ENCODE data around the gene PARD3.

PARD3 gene

GRCh38 chr10:34177445-34177844 is 637.7 kb downstream of the PARD3 start:
- Histone ChIP-seq H3K79me2 (ENCODE audit: insufficient read depth, low read length) (no peaks in the 10 kb centered on the region), H2AFZ (ENCODE audit: low read length) (no peak overlapping the region), H3K27me3 (ENCODE audit: insufficient read depth, low read length, poor library complexity, severe bottlenecking) (no peaks in the 10 kb centered on the region), H3K4me3 (ENCODE audit: low read length, poor library complexity, severe bottlenecking) (no peak overlapping the region), H3K9me3 (ENCODE audit: insufficient read depth, low read depth, low read length) (no peaks in the 10 kb centered on the region), H3K4me1 (ENCODE audit: insufficient read depth, low read length, poor library complexity, severe bottlenecking) (peaks cover 33% of the 10 kb centered on the region), H3K36me3 (ENCODE audit: insufficient read depth, low read length) (no peaks in the 10 kb centered on the region), H3K9me2 (replicated peaks; ENCODE audit: low read depth, low read length) (no peaks in the 10 kb centered on the region), H3K4me2 (ENCODE audit: low read depth, low read length, poor library complexity, severe bottlenecking) (no peak overlapping the region), H3F3A (ENCODE audit: low read depth) (no peaks in the 10 kb centered on the region), H3K9ac (ENCODE audit: low read depth, low read length, poor library complexity, severe bottlenecking) (no peak overlapping the region), H4K20me1 (ENCODE audit: insufficient read depth, low read length, poor library complexity, severe bottlenecking) (no peaks in the 10 kb centered on the region)
- TF ChIP-seq CTCF (conservative IDR thresholded peaks at IDR 0.05; ENCODE audit: low read length) = no peak
- no peak for TF ChIP-seq EZH2phosphoT487 (IDR thresholded peaks at IDR 0.05; ENCODE audit: borderline replicate concordance)

DNA sequence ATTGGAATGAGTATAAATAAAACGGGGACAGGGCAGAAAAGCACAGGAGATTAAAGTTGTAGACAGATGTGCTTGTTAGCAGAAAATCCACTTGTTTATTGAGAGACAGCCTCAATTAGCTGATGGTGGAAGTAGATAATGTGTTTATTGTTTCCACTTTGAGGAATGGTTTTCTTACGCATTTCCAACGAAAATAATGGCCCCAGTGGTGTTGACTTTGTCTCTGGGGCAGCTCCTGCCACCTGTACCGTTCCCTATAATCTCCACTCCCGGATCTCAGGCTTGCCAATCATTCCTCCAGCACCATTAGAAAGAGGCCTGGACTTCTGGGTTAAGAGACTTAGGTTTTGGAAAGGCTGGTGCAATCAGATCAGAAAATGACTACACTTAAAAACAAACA is 638.7 kb downstream of the PARD3 start:
- H3K9me3 ChIP-seq (ENCODE audit: insufficient read depth, low read depth, low read length) = no peaks in the 10 kb centered on the region
- no peaks in the 10 kb centered on the region for H3K36me3 ChIP-seq (ENCODE audit: insufficient read depth, low read length)
- no peaks in the 10 kb centered on the region for H3F3A ChIP-seq (ENCODE audit: low read depth)
- H3K9ac ChIP-seq (ENCODE audit: low read depth, low read length, poor library complexity, severe bottlenecking) = no peak overlapping the region
- H2AFZ ChIP-seq (ENCODE audit: low read length) = no peak overlapping the region
- no peak overlapping the region for H3K4me3 ChIP-seq (ENCODE audit: low read length, poor library complexity, severe bottlenecking)
- no peaks in the 10 kb centered on the region for H3K27me3 ChIP-seq (ENCODE audit: insufficient read depth, low read length, poor library complexity, severe bottlenecking)
- TF ChIP-seq EZH2phosphoT487 (IDR thresholded peaks at IDR 0.05; ENCODE audit: borderline replicate concordance) = no peak
- TF ChIP-seq CTCF (conservative IDR thresholded peaks at IDR 0.05; ENCODE audit: low read length) = no peak
- no peaks in the 10 kb centered on the region for H3K79me2 ChIP-seq (ENCODE audit: insufficient read depth, low read length)
- H3K4me2 ChIP-seq (ENCODE audit: low read depth, low read length, poor library complexity, severe bottlenecking) = no peak overlapping the region
- H3K9me2 ChIP-seq (replicated peaks; ENCODE audit: low read depth, low read length) = no peaks in the 10 kb centered on the region
- H4K20me1 ChIP-seq (ENCODE audit: insufficient read depth, low read length, poor library complexity, severe bottlenecking) = no peaks in the 10 kb centered on the region
- H3K4me1 ChIP-seq (ENCODE audit: insufficient read depth, low read length, poor library complexity, severe bottlenecking) = peaks cover 25% of the 10 kb centered on the region

- no peak for TF ChIP-seq CTCF (conservative IDR thresholded peaks at IDR 0.05; ENCODE audit: low read length)
- TF ChIP-seq EZH2phosphoT487 (IDR thresholded peaks at IDR 0.05; ENCODE audit: borderline replicate concordance) = no peak
- H3K27me3 ChIP-seq (ENCODE audit: insufficient read depth, low read length, poor library complexity, severe bottlenecking) = no peaks in the 10 kb centered on the region
- no peaks in the 10 kb centered on the region for H4K20me1 ChIP-seq (ENCODE audit: insufficient read depth, low read length, poor library complexity, severe bottlenecking)
- no peaks in the 10 kb centered on the region for H3K9me3 ChIP-seq (ENCODE audit: insufficient read depth, low read depth, low read length)
- peaks cover 20% of the 10 kb centered on the region for H3K4me1 ChIP-seq (ENCODE audit: insufficient read depth, low read length, poor library complexity, severe bottlenecking)
- no peak overlapping the region for H3K4me3 ChIP-seq (ENCODE audit: low read length, poor library complexity, severe bottlenecking)
- H3K36me3 ChIP-seq (ENCODE audit: insufficient read depth, low read length) = no peaks in the 10 kb centered on the region
- no peaks in the 10 kb centered on the region for H3F3A ChIP-seq (ENCODE audit: low read depth)
- H3K9ac ChIP-seq (ENCODE audit: low read depth, low read length, poor library complexity, severe bottlenecking) = no peak overlapping the region
- H3K4me2 ChIP-seq (ENCODE audit: low read depth, low read length, poor library complexity, severe bottlenecking) = no peak overlapping the region
- no peak overlapping the region for H2AFZ ChIP-seq (ENCODE audit: low read length)
- H3K79me2 ChIP-seq (ENCODE audit: insufficient read depth, low read length) = no peaks in the 10 kb centered on the region
- H3K9me2 ChIP-seq (replicated peaks; ENCODE audit: low read depth, low read length) = no peaks in the 10 kb centered on the region
These were observed 640.0 kb downstream of the PARD3 start for GRCh38 chr10:34175121-34175520.

All from Loucy (cell line).